ENCODE measurements around the gene CDYL2. TPM values are rescaled to one million over a fixed set of nuclear protein-coding genes. Genes with fewer than 3 reads are reported as not detected.

CDYL2 gene, protein sequence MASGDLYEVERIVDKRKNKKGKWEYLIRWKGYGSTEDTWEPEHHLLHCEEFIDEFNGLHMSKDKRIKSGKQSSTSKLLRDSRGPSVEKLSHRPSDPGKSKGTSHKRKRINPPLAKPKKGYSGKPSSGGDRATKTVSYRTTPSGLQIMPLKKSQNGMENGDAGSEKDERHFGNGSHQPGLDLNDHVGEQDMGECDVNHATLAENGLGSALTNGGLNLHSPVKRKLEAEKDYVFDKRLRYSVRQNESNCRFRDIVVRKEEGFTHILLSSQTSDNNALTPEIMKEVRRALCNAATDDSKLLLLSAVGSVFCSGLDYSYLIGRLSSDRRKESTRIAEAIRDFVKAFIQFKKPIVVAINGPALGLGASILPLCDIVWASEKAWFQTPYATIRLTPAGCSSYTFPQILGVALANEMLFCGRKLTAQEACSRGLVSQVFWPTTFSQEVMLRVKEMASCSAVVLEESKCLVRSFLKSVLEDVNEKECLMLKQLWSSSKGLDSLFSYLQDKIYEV
- polyA plus RNA-seq: 1 to 10 TPM in 2 of 3 donors, under 1 TPM in 1; 0.76 to 2.8 (median 1.9) TPM

DNA sequence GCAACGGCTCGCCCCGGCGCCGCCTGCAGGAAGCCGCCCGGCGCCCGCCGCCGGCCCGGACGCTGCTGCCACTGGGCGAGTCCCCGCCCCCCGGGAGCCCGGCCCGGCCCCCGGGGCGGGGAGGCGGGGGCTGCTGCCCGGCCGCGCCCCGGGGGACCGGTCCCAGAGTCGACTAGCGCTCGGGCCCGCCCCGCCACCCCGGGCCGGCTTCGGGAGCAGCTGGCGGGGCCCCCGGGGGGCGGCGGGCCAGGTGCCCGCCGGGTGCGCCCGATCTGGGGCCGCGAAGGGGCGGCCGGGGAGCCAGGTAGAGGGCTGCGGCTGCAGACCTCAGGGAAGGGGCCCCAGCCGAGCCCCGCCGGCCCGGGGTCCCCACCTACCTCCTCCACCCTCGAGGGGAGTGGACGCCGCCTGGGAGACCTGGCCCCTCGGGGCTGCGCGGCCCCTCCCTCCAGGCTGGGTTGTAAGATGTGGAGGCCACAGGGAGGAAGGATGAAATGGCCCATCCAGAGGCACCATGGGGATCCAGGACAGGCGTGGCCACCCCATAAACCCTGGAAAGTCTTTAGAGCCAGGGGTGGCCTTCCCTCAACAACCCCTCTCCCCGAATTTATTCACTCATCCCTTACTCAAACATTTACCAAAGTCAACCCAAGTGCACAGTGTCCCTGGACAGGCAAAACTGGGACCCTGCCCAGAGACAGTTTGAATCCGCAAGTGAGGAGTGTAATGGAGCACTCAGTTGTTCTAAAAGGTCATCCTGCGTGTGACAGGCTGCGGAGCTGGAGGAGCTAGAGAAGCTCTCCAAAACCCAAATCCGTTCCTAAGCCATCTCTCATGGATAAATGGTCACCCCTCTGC is at the start of gene CDYL2:
Gene CDYL2 (minus strand): TSS at position 73 of the 858 bp plus-strand sequence. CDS start 425 bp downstream, outside the sequence.
- WGBS, 3 donors: 5 to 8% (median 7%) methylated on average over 41 to 63 of the region's 63 CpGs

DNA sequence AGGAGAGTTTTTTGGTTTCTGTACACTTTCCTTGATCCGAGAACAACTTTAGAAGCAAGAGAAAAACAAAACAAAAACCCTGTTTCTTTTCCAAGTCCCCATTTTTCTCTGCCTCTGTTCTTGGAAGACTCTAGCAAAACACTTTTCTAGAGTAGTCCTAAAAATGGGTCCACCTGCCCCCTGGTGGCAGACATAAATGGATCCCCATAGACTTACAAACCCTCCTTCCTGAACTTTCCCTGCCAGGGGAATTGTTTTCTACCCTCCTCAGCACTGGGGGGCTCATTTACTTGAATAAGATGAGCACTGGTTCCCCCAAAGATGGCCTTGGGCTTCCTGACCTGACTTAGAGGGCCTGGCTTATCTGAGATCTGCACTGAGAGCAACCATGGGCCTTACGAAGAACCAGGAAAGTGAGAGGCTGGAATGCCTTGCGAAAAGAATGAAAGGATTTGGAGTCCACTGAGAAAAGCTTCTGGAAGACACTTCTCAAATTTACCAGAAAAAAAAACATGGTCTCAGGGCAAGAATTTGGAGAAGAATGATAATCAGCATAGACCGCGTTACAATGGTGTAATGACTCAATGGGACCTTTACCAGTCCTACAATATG is 48.0 kb upstream of the CDYL2 start:
- no peak overlapping the region for H3K27ac ChIP-seq (ENCODE audit: low read depth, low read length)
- 87 to 95% (median 94%) methylated on average over 5 of the region's 5 CpGs for WGBS, 3 donors

More for the DNA sequence above, at the start of gene CDYL2:
- H3K27ac ChIP-seq (ENCODE audit: low read depth, low read length): no peak within 1 kb of the TSS

DNA sequence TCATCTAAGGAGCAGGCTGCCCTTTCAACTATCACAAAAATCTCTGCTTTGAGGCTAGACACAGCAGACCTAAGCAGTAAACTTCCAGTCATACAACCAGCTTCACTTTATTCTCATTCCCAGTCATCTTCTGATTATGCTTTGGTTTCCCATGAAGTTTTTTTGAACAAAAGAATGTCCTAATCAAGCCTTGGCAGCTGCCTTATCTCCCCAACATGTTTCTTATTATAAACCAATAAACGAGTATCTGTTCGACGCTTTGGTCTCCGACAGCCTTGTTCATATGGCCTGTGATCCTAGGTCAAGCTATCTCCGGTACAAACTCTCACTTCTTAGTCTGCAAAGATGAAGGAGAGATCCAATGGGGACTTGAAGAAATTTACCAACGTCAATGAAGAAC is 47.4 kb upstream of the CDYL2 start:
- no peak overlapping the region for H3K27ac ChIP-seq (ENCODE audit: low read depth, low read length)
- 61 to 85% (median 84%) methylated on average over 6 of the region's 6 CpGs for WGBS, 3 donors

DNA sequence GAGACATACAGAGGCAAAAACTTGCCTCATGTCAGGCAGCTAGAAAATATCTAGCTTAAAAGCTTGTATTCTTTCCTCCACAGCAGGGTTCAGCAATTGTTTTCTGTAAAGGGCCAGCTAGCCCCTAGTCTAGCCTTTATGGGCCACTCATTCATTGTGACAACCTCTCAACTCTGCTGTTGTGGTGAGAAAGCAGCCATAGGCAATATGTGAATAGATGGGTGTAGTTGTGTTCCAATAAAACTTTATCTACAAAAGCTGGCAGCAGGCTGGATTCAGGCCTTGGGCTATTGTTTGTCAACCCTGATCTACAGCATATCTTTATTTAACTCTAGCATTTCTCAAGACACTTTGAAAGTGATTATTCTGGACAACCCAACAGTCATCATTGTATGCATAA is 46.4 kb upstream of the CDYL2 start:
- H3K27ac ChIP-seq (ENCODE audit: low read depth, low read length): no peak overlapping the region

DNA sequence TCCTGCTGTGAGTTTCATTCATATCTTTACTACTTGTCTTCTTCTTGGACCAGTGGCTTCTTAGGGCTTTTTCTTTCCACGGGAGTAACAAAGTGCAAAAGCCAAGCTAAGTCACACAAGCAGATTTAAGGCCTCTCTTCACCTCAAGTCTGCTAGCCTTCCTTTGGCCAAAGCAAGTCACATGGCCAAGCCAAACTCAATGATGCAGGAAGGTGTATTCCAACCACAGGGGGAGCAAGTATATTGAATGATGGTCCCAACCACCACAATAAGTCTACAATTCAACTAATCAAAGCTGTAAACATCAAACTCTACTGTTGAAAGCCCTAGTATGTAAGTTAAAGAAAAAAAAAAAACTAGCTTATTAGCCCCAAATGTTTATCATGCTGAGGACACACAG is 44.5 kb upstream of the CDYL2 start:
- H3K27ac ChIP-seq (ENCODE audit: low read depth, low read length): no peak overlapping the region
- WGBS, 3 donors: 87 to 95% (median 88%) methylated on average over 1 of the region's 1 CpG

DNA sequence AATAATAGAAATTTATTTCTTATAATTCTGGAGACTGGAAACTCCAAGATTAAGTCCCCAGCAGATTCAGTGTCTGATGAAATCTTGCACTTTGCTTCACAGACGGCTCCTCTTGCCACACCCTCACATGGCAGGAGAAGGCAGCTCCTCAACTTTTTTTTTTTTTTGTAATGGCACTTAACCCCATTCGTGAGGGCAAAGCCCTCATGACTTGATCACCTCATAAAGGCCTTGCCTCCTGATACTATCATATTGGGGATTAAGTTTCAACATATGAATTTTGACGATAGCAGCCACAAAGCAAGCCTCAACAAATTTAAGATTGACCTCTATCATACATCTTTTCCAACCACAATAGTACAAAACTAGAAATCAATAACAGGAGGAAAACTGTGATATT is 42.3 kb upstream of the CDYL2 start:
- 59 to 76% (median 61%) methylated on average over 3 of the region's 3 CpGs for WGBS, 3 donors
- no peak overlapping the region for H3K27ac ChIP-seq (ENCODE audit: low read depth, low read length)

DNA sequence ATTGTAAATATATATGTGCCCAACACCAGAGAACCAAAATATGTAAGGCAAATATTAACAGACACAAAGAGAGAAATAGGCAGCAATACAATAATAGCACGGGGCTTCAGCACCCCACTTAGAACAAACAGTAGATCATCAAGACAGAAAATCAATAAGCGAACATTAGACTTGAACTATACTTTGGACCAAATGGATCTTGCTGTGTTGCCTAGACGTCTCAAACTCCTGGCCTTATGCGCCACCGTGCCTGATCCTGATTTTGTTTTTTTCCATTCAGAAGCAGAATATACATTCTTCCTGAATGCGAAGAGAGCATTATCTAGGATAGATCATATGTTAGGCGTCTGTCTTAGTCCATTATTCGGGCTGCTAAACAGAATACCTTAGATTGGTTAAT is 41.9 kb upstream of the CDYL2 start:
- H3K27ac ChIP-seq (ENCODE audit: low read depth, low read length): no peak overlapping the region
- 55 to 85% (median 84%) methylated on average over 8 of the region's 8 CpGs for WGBS, 3 donors

DNA sequence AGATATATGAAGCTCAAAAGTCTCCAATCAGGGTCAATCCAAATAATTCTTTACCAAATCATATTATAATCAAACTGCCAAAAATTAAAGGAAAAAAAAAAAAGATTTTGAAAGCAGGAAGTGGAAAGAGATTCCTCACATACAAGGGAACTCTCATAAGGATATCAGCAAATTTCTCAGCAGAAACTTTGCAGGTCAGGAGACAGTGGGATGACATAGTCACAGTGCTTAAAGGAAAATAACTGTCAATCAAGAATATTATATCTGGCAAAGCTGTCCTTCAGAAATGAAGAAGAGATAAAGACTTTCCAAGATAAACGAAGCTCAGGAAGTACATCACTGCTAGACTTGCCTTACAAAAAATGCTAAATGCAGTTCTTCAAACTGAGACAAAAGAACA is 40.0 kb upstream of the CDYL2 start:
- WGBS, 3 donors: 89 to 95% (median 93%) methylated on average over 1 of the region's 1 CpG
- no peak overlapping the region for H3K27ac ChIP-seq (ENCODE audit: low read depth, low read length)

DNA sequence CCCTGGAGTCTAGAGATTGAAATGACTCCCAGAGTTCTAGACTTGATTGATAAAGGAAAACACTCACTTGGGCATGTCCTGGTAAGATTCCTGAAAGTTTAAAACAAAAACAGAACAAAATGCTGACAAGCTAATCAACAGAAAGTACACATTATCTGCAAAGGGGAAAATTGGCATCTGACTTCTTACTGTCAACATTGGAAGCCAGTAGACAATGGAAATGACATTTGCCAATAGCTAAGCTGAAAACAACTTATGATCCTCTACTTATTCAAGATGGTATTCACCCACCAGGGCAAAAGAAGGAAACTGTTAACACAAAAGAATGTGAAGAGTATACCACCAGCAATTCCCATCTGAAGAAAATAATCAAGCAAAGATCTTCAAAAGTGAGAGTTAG is 36.8 kb upstream of the CDYL2 start:
- H3K27ac ChIP-seq (ENCODE audit: low read depth, low read length): no peak overlapping the region

DNA sequence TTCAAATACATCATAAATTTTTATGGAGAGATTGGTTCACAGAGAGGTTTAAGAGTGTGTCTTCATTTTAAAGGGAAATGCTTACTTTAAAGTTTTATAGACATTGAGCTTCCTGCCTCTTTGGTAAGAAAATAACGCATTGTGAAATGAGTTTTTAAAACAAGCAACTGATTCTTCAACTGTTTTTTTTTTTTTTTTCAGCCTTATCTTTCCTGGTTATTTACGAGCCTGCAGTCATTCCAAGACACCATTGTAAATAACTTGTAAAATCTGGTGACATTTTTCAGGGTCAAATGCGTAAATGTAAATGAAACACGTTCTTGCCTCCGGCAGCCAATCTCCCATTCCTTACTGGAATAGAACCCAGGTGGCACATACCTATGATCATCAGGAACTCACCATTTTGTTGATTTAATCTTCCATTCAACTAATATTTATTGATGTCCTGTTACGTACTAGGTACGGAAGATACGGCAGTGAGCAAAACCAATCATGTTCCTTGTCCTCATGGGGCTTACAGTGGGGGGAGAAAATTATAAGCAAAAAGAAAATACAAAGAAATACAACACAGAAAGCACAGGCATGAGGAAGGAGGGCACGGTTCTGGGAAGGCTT is 33.2 kb upstream of the CDYL2 start:
- H3K27ac ChIP-seq (ENCODE audit: low read depth, low read length): no peak overlapping the region
- WGBS, 3 donors: 46 to 69% (median 67%) methylated on average over 9 of the region's 9 CpGs

DNA sequence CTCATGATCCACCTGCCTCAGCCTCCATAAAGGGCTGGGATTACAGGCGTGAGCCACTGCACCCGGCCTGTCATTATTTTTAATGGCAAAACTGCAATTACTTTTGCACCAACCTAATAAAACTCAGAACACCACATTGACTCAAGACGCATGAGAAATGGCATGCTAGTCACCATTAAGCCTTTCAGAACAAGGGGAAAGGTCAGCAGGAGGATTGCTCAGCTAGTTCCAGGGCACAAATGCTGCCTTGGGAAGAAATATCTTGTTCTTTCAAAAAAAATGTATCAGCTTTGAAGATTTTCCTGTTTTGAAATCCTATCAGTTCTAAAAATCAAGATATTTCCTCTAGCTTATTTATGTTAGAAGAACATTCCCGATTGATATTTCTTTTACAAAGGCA is 32.4 kb upstream of the CDYL2 start:
- 60 to 67% (median 64%) methylated on average over 4 of the region's 4 CpGs for WGBS, 3 donors
- H3K27ac ChIP-seq (ENCODE audit: low read depth, low read length): no peak overlapping the region

DNA sequence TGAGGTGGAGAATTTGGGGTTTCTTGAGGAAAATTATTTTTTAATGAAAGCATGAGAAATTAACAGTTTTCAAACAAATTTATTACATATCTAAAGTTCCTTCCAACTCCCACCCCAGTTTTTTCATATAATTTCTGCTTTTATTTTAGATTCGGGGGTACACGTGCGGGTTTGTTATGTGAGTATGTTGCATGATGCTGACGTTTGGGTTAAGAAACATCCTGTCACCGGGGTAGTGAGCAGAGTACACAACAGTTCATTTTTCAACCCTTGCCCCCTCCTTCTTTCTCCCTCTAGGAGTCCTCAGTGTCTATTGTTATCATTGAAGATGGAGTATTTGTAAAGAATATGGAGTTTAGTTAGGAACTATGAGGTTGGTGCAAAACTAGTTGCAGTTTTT is 31.8 kb upstream of the CDYL2 start:
- 48 to 73% (median 61%) methylated on average over 5 of the region's 5 CpGs for WGBS, 3 donors
- no peak overlapping the region for H3K27ac ChIP-seq (ENCODE audit: low read depth, low read length)

DNA sequence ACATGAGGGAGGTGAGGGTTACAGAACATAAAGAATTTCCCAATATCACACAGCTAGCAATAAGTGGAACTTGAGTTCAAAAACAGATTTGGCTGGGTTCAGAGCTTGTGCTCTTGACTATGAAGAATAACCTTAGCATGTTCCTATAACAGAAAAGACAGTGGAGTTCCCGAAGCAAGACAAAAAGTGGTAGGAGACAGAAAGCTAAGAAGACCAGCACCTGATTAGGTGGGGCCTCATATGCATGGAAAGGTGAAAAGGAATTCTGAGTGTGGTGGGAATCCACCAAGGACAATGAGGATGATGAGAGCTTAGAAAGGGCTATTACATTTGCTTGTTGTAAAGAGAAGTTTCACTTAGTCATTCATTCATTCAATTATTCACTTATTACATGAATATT is 26.6 kb upstream of the CDYL2 start:
- no peak overlapping the region for H3K27ac ChIP-seq (ENCODE audit: low read depth, low read length)
- WGBS, 3 donors: 83 to 91% (median 89%) methylated on average over 1 of the region's 1 CpG

DNA sequence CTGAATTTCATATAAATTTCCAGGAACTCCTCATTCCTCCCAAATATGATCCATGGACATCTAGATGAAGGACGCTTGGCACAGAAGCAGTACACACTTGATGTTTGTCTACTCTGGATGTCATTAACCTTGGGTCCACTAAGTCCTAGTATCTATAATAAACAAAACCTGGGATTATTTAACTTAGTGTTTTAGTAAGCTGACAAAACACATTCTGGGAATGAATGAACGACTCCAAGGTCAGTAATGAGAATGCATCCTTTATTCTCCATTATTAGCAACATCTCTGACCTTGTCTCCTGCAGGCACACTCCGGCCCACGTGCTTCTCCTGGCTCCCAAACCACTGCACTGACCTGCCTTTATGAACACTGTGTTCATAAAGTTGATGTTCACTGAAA is 24.1 kb upstream of the CDYL2 start:
- no peak overlapping the region for H3K27ac ChIP-seq (ENCODE audit: low read depth, low read length)
- 23 to 65% (median 62%) methylated on average over 4 of the region's 4 CpGs for WGBS, 3 donors

DNA sequence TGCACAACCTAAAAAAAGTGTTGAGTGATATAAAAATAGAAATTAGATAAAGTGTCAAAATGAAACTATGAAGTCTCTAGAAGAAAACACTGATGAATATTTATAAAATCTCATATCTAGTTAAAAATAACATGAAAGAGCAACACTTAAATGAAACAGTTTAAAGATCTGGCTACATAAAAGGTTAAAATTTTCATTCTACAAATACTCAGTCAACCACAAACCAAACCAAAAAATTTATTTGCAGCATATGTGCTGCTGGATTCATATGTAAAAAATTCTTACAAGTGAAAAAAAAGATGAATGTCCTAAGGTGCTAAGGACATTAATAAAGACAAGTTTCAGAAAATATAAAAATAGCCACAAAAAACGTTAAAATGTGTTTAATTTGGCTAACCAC is 22.6 kb upstream of the CDYL2 start:
- WGBS, 3 donors: 12 to 18% (median 15%) methylated on average over 1 of the region's 1 CpG
- H3K27ac ChIP-seq (ENCODE audit: low read depth, low read length): no peak overlapping the region

DNA sequence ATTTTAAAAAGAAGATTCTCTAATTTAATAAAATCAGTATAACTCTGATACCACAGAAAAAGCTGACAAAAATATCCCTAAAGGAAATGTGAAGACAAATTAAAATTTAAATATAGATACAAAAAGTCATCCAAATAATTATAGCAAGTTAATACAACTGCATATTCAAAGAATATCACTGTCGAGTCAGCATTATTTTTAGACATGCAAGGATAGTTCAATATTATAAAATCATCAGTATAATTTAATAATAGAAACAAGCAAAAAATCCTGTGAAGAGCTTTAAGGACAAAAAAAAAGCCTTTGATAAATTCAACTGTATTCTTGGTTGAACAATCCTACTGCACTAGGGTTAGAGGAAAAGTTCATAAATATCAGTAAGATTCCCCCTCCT is 21.0 kb upstream of the CDYL2 start:
- 90 to 96% (median 92%) methylated on average over 1 of the region's 1 CpG for WGBS, 3 donors
- H3K27ac ChIP-seq (ENCODE audit: low read depth, low read length): no peak overlapping the region

DNA sequence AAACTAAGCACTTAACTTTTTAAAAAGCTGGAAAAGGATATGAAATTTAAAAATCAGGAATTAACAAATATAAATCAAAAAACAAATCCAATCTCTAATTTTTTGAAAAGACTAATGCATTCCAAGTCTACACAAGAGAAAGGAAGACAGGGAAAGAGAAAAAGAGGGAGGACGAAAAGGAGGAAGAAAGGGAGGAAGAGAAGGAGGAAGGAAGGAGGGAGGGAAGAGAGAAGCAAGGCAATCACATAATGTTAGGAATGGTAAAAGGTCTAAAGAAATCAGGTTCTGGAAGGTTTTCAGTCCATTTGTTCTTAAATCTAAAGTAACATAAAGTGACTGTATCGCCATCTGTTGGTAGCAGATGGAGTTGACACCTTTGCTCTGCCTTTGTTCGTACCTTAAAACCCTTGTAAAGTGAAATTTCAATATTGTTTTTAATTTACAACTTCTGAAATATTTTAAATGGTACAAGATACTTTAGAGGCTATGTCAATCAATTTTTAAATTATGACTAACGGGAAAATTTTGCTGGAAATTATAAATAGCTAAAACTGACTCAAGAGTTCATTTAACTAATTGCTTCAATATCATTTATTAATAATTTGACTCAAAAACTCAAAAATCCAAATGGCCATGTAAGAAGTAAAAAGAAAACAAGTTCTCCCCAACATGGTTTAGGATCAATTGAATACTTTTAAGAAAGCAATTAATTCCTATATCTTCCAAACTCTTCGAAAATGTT is 20.4 kb upstream of the CDYL2 start:
- no peak overlapping the region for H3K27ac ChIP-seq (ENCODE audit: low read depth, low read length)
- 23 to 26% (median 25%) methylated on average over 5 of the region's 5 CpGs for WGBS, 3 donors

DNA sequence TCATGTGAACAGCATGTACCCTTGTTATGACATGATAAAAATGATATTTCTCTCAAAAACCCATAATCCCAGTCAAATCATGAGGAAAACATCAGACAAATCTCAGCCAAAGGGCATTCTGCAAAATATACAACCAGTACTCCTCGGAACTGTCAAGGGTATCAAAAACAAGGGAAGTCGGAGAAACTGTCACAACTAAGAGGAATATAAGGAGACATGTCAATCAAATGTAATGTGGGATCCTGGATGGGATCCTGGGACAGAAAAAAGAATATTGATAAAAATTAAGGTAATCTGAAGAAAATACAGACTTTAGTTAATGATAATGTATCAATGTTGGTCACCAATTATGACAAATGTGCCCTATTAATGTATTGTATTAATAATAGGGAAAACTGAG is 15.6 kb upstream of the CDYL2 start:
- WGBS, 3 donors: 87 to 92% (median 88%) methylated on average over 2 of the region's 2 CpGs
- H3K27ac ChIP-seq (ENCODE audit: low read depth, low read length): no peak overlapping the region

All from adipose tissue (tissue), 3 donors.